HEK293T (cell line): ENCODE results near the gene TBX3.

Experiments
- ARNT ChIP-seq: fragments of 450-650 bp; IDR thresholded peaks from 2 replicates; pipeline ENCODE4 v1.6.1; 2017; ENCODE audit warnings: mild to moderate bottlenecking
- CTBP1 ChIP-seq: fragments of 450-650 bp; IDR thresholded peaks from 2 replicates; pipeline ENCODE4 v1.6.1; 2016; ENCODE audit warnings: borderline replicate concordance
- FOXK2 ChIP-seq: fragments of 450-650 bp; IDR thresholded peaks from 2 replicates; pipeline ENCODE4 v1.6.1; 2016; ENCODE audit warnings: mild to moderate bottlenecking
- FOXM1 ChIP-seq: fragments of 450-650 bp; IDR thresholded peaks from 2 replicates; pipeline ENCODE4 v1.6.1; 2017; ENCODE audit warnings: mild to moderate bottlenecking, borderline replicate concordance
- LEF1 ChIP-seq: fragments of 450-650 bp; IDR thresholded peaks from 2 replicates; pipeline ENCODE4 v1.6.1; 2017; ENCODE audit warnings: mild to moderate bottlenecking, borderline replicate concordance
- SUZ12 ChIP-seq: fragments of 450-650 bp; IDR thresholded peaks from 2 replicates; pipeline ENCODE4 v1.6.1; 2016; ENCODE audit warnings: mild to moderate bottlenecking
- ZNF384 ChIP-seq: fragments of 450-650 bp; IDR thresholded peaks from 2 replicates; pipeline ENCODE4 v1.6.1; 2016
- TF ChIP-seq, protein P1 (sequence below): fragments of 450-650 bp; IDR thresholded peaks from 2 replicates; pipeline ENCODE4 v1.6.1; 2016

DNA sequence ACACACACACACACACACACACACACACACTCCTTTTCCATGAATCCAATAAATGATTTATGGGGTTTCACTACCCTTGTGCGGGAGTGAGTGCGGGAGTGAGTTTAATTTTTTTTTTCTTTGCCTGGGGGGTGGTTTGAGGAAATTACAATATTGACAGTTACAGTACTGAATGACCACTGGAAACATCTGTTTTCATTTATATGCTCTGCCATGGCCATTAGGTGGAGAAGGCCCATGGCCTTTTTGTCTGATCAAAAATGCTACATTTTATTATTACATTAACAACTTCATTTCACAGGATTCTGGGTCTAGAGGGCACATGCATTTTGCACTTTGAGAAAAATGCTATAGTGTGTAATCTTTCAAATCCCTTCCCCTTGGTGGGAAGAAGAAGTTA is 5.9 kb downstream of the TBX3 start:
- TF ChIP-seq SUZ12 (no peak), FOXK2 (no peak), CTBP1 (no peak), FOXM1 (no peak), ZNF384 (no peak), ARNT (no peak), LEF1 (no peak)
- TF ChIP-seq, protein P1, sequence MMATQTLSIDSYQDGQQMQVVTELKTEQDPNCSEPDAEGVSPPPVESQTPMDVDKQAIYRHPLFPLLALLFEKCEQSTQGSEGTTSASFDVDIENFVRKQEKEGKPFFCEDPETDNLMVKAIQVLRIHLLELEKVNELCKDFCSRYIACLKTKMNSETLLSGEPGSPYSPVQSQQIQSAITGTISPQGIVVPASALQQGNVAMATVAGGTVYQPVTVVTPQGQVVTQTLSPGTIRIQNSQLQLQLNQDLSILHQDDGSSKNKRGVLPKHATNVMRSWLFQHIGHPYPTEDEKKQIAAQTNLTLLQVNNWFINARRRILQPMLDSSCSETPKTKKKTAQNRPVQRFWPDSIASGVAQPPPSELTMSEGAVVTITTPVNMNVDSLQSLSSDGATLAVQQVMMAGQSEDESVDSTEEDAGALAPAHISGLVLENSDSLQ = peak; percentile 43; the same call in 1 of the 2 replicates
